HepG2 (cell line): ENCODE measurements around the gene SLC25A52. TPM values are rescaled to one million over a fixed set of nuclear protein-coding genes. Genes with fewer than 3 reads are reported as not detected.
"Not testable (repeated sequence)": the region's sequence is repeated elsewhere in the genome, so short reads cannot be mapped to it uniquely, and the experiment has no call there.

Experiments
- ATAC-seq: fragments of 200-7000 bp; cut with Tn5 transposase; 3 replicates; pipeline ENCODE4 v1.9.1; 2020; ENCODE audit warnings: mild to moderate bottlenecking, moderate library complexity
- BruUV-seq: library from RNA; stranded (reverse); fragments of 400-500 nt; replicated peaks from 2 replicates; lab custom pipeline; 2021; lab: Mats Ljungman, UMichigan
- CTCF ChIA-PET: fragments of 300-600 bp; formaldehyde crosslinking; extraction: SDS; loops from one replicate; lab custom pipeline; 2021; ENCODE audit warnings: low total read pairs, inconsistent platforms, low intra/inter-chr PET ratio; lab: Yijun Ruan, JAX
- POLR2A ChIA-PET: fragments of 350-600 bp; sonication (Branson Sonifier 250); formaldehyde crosslinking; loops from one replicate; lab custom pipeline; 2020; ENCODE audit warnings: antibody characterized with exemption, inconsistent platforms; lab: Yijun Ruan, JAX
- DNase-seq: peaks from one replicate; pipeline ENCODE4 v3.0.0-alpha.2; 2015; ENCODE audit warnings: low spot score
- FAIRE-seq: peaks from 3 replicates; lab custom pipeline; 2011; peaks lifted over from hg19 to GRCh38; lab: Jason Lieb, UNC
- H2AFZ ChIP-seq: one replicate; pipeline ENCODE4 v1.6.1; 2011; ENCODE audit warnings: low read length, inconsistent platforms
- H3K27ac ChIP-seq: fragments of 300-600 bp; 3 replicates; pipeline ENCODE4 v1.8.0; 2011; ENCODE audit warnings: mixed run types, mild to moderate bottlenecking, mixed read lengths, low read length, inconsistent platforms; ENCODE audit not compliant: insufficient read depth; ENCODE audit errors: extremely low read length
- H3K27me3 ChIP-seq, 2 experiments: fragments of 200-600 bp in 1 of 2; 2 replicates in 1 of 2; 3 replicates in 1 of 2; pipeline versions ENCODE4 v1.6.0 to v1.8.0; 2011; ENCODE audit warnings: low read length in 2 of 2, mild to moderate bottlenecking in 2 of 2, moderate library complexity in 2 of 2, inconsistent platforms in 1 of 2; ENCODE audit not compliant: insufficient read depth in 2 of 2, control insufficient read depth in 1 of 2
- H3K36me3 ChIP-seq, 2 experiments: fragments of 200-600 bp in 1 of 2; replicated peaks in 1 of 2; 2 replicates in 1 of 2; 3 replicates in 1 of 2; pipeline versions ENCODE4 v1.5.1 to v1.8.0; 2011; ENCODE audit warnings: low read length in 2 of 2, inconsistent platforms in 1 of 2; ENCODE audit not compliant: insufficient read depth in 2 of 2, control insufficient read depth in 1 of 2
- H3K4me1 ChIP-seq: 2 replicates; pipeline ENCODE4 v1.5.1; 2012; ENCODE audit warnings: low read length, inconsistent platforms; ENCODE audit not compliant: insufficient read depth
- H3K4me2 ChIP-seq: 2 replicates; pipeline ENCODE4 v1.6.0; 2011; ENCODE audit warnings: low read depth, low read length, inconsistent platforms
- H3K4me3 ChIP-seq, 3 experiments: fragments of 200-600 bp in 1 of 3; sonication (generic), shearing (Covaris generic) in 1 of 3; replicated peaks in 1 of 3; 2 replicates each; pipeline ENCODE4 v1.5.1; 2011 to 2016; ENCODE audit warnings: low read length in 3 of 3, inconsistent platforms in 2 of 3, low read depth in 2 of 3, mild to moderate bottlenecking in 2 of 3, control low read depth in 1 of 3, mixed read lengths in 1 of 3; ENCODE audit not compliant: insufficient read depth in 1 of 3
- H3K79me2 ChIP-seq: one replicate; pipeline ENCODE4 v1.6.1; 2011; ENCODE audit warnings: low read length, inconsistent platforms; ENCODE audit not compliant: insufficient read depth
- H3K9ac ChIP-seq: 2 replicates; pipeline ENCODE4 v1.6.0; 2011; ENCODE audit warnings: mild to moderate bottlenecking, low read depth, low read length, inconsistent platforms; ENCODE audit not compliant: insufficient read depth
- H3K9me3 ChIP-seq: 2 replicates; pipeline ENCODE4 v1.5.1; 2012; ENCODE audit warnings: mild to moderate bottlenecking, low read length
- H4K20me1 ChIP-seq: 2 replicates; pipeline ENCODE4 v1.6.0; 2011; ENCODE audit warnings: inconsistent platforms, mild to moderate bottlenecking, low read length, moderate library complexity; ENCODE audit not compliant: insufficient read depth
- EP300 ChIP-seq, 3 experiments: sonication (generic) in 1 of 3; formaldehyde crosslinking in 1 of 3; IDR thresholded peaks; 2 replicates each; pipeline versions ENCODE4 v1.5.1 to v1.6.1; 2011 to 2020; ENCODE audit warnings: low read depth in 2 of 3, low read length in 2 of 3, borderline replicate concordance in 1 of 3, improper control_type of control experiment in 1 of 3, mild to moderate bottlenecking in 1 of 3, missing genetic modification reagents in 1 of 3, moderate library complexity in 1 of 3
- FOXK2 ChIP-seq: fragments of 450-650 bp; IDR thresholded peaks from 2 replicates; pipeline ENCODE4 v1.6.1; 2016
- GZF1 ChIP-seq: sonication (generic); formaldehyde crosslinking; IDR thresholded peaks from 2 replicates; pipeline ENCODE4 v1.5.1; 2020; ENCODE audit warnings: mild to moderate bottlenecking, missing genetic modification reagents
- KLF15 ChIP-seq: sonication (generic); formaldehyde crosslinking; IDR thresholded peaks from 2 replicates; pipeline ENCODE4 v1.8.1; 2023; ENCODE audit warnings: borderline replicate concordance, mild to moderate bottlenecking, inconsistent platforms, missing genetic modification reagents, mixed read lengths
- MXD4 ChIP-seq: IDR thresholded peaks from 2 replicates; pipeline ENCODE4 v1.6.1; 2016; ENCODE audit warnings: mild to moderate bottlenecking, missing biosample characterization, missing genetic modification reagents
- NAIF1 ChIP-seq: sonication (generic); formaldehyde crosslinking; IDR thresholded peaks from 2 replicates; pipeline ENCODE4 v1.5.0; 2020; ENCODE audit warnings: mild to moderate bottlenecking, missing genetic modification reagents, borderline replicate concordance
- ZFYVE20 ChIP-seq: sonication (generic); formaldehyde crosslinking; IDR thresholded peaks from 2 replicates; pipeline ENCODE4 v1.8.0; 2023; ENCODE audit warnings: low read depth, mild to moderate bottlenecking, moderate library complexity, missing genetic modification reagents, borderline replicate concordance
- ZNF180 ChIP-seq: sonication (generic); formaldehyde crosslinking; IDR thresholded peaks from 2 replicates; pipeline ENCODE4 v1.4.0; 2020; ENCODE audit warnings: low read depth, missing genetic modification reagents, borderline replicate concordance
- WGBS: methylation state at CpG from one replicate; pipeline ENCODE4 v1.1.6; 2017; ENCODE audit warnings: low lambda C conversion rate; 5-methylcytosine and 5-hydroxymethylcytosine counted together
- in situ Hi-C: cut with HindIII; loops from 2 replicates; pipeline ENCODE4 v1.10.0; 2017; ENCODE audit warnings: low pct_unique_long_range_greater_than_20kb; ENCODE audit not compliant: extremely low pct_ligation_motif_present
- intact Hi-C: fragments of 100-400 bp; cut with micrococcal nuclease; formaldehyde crosslinking; loops from one replicate; pipeline ENCODE4 v1.10.0; 2022; ENCODE audit not compliant: unreplicated experiment
- polyA plus RNA-seq, 8 experiments: library from polyadenylated mRNA; depleted of rRNA in 3 of 8; stranded (reverse) in 7 of 8; unstranded in 1 of 8; fragments of >200 nt; fragmentation: Illumina TruSeq in 4 of 8; extraction: Trizol in 4 of 8; gene quantifications; 2 replicates each; pipeline versions ENCODE4 v1.2.1 to v1.2.3, GENCODE V29; 2011 to 2016; ENCODE audit warnings: low read depth in 4 of 8, missing spikeins in 1 of 8, mixed read lengths in 1 of 8; ENCODE audit not compliant: insufficient read depth in 1 of 8
- total RNA-seq, 5 experiments: library from RNA; depleted of rRNA; stranded (reverse); fragments of >200 nt; fragmentation: Illumina TruSeq; extraction: Trizol; gene quantifications; 2 replicates each; pipeline ENCODE4 v1.2.3, GENCODE V29; 2016; ENCODE audit warnings: low read depth in 1 of 5

The SLC25A52 gene
- total and polyA plus RNA-seq, 2 of the 13 experiments (the other 11 are each of a cell fraction or from before 2014, with no cell fraction given): 0.46 TPM; not detected in 1

GRCh38 chr18:31801078-31801477, 40.4 kb upstream of the SLC25A52 start:
- H3K9me3 ChIP-seq: no peaks in the 10 kb centered on the region
- no peak overlapping the region for H3K4me2 ChIP-seq
- no peak overlapping the region for H3K4me3 ChIP-seq
- in situ Hi-C loops: no loop called here
- no peaks in the 10 kb centered on the region for H3K36me3 ChIP-seq
- no peak for ATAC-seq
- no peak overlapping the region for H3K9ac ChIP-seq
- peaks cover 0 to 1% of the 10 kb centered on the region in 2 experiments; a peak in 1 of 5 replicates for H3K27me3 ChIP-seq
- 43% methylated on average over 2 of the region's 2 CpGs for WGBS
- H3K4me1 ChIP-seq: no peaks in the 10 kb centered on the region
- intact Hi-C loops: no loop called here
- DNase-seq: no peak
- no peaks in the 10 kb centered on the region for H3K79me2 ChIP-seq
- no peak overlapping the region for H3K27ac ChIP-seq
- no peak for FAIRE-seq
- CTCF ChIA-PET: no interaction called here
- BruUV-seq: no TSS peak
- POLR2A ChIA-PET: no interaction called here
- H2AFZ ChIP-seq: no peak overlapping the region
- H4K20me1 ChIP-seq: no peaks in the 10 kb centered on the region
- TF ChIP-seq GZF1: no peak
- TF ChIP-seq ZFYVE20 (CRISPR knock-in tag): no peak
- TF ChIP-seq EP300 (IDR thresholded peaks at IDR 0.05; ENCODE audit: low read depth in 2 of 2, low read length in 2 of 2): no peak
- no peak for TF ChIP-seq EP300 (CRISPR knock-in tag; IDR thresholded peaks at IDR 0.05; ENCODE audit: borderline replicate concordance)
- no peak for TF ChIP-seq KLF15 (CRISPR knock-in tag)
- TF ChIP-seq FOXK2: no peak
- TF ChIP-seq ZNF180: no peak
- no peak for TF ChIP-seq NAIF1 (CRISPR knock-in tag)
- no peak for TF ChIP-seq MXD4 (CRISPR knock-in tag)

GRCh38 chr18:31799257-31799656, 38.6 kb upstream of the SLC25A52 start:
- FAIRE-seq, CTCF ChIA-PET, H2AFZ ChIP-seq, H3K36me3 ChIP-seq, H3K9me3 ChIP-seq, H4K20me1 ChIP-seq, POLR2A ChIA-PET, intact Hi-C loops, H3K4me1 ChIP-seq, DNase-seq, H3K4me3 ChIP-seq, H3K79me2 ChIP-seq, in situ Hi-C loops, H3K27me3 ChIP-seq, H3K9ac ChIP-seq, BruUV-seq, H3K27ac ChIP-seq, ATAC-seq, H3K4me2 ChIP-seq: not testable (repeated sequence)
- WGBS: 50% methylated on average over 3 of the region's 5 CpGs
